Stimulated activated naive CD8-positive, alpha-beta T cell treated with anti-CD3 and anti-CD28 coated beads, Interleukin-15, amount 100 ng/mL, for 72 hours (primary cell): ENCODE data around the gene ALKAL2.
"Not testable (repeated sequence)": the region's sequence is repeated elsewhere in the genome, so short reads cannot be mapped to it uniquely, and the experiment has no call there.

Experiments used
- ATAC-seq: fragments of 150-1000 bp; cut with Tn5 transposase; 2 replicates; pipeline ENCODE4 v1.10.0; 2021; ENCODE audit warnings: mild to moderate bottlenecking, moderate library complexity
- DNase-seq, 2 donors: peaks; one replicate each; pipeline ENCODE4 v3.0.0; 2021 to 2022
- H3K27ac Mint-ChIP-seq, 2 donors: one replicate each; pipeline ENCODE4 v1.8.0; 2022; ENCODE audit warnings: mild to moderate bottlenecking in 2 of 2, mixed read lengths in 2 of 2, moderate library complexity in 2 of 2
- H3K27me3 Mint-ChIP-seq: one replicate; pipeline ENCODE4 v1.8.0; 2022; ENCODE audit warnings: mixed read lengths
- H3K4me1 Mint-ChIP-seq: one replicate; pipeline ENCODE4 v1.8.0; 2022; ENCODE audit warnings: mild to moderate bottlenecking, mixed read lengths
- H3K4me3 Mint-ChIP-seq, 2 donors: one replicate each; pipeline ENCODE4 v1.8.0; 2022; ENCODE audit warnings: mild to moderate bottlenecking in 2 of 2, mixed read lengths in 2 of 2, moderate library complexity in 1 of 2
- H3K9me3 Mint-ChIP-seq, 2 donors: one replicate each; pipeline ENCODE4 v1.8.0; 2022; ENCODE audit warnings: mixed read lengths in 2 of 2

ALKAL2 gene, protein sequence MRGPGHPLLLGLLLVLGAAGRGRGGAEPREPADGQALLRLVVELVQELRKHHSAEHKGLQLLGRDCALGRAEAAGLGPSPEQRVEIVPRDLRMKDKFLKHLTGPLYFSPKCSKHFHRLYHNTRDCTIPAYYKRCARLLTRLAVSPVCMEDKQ

DNA sequence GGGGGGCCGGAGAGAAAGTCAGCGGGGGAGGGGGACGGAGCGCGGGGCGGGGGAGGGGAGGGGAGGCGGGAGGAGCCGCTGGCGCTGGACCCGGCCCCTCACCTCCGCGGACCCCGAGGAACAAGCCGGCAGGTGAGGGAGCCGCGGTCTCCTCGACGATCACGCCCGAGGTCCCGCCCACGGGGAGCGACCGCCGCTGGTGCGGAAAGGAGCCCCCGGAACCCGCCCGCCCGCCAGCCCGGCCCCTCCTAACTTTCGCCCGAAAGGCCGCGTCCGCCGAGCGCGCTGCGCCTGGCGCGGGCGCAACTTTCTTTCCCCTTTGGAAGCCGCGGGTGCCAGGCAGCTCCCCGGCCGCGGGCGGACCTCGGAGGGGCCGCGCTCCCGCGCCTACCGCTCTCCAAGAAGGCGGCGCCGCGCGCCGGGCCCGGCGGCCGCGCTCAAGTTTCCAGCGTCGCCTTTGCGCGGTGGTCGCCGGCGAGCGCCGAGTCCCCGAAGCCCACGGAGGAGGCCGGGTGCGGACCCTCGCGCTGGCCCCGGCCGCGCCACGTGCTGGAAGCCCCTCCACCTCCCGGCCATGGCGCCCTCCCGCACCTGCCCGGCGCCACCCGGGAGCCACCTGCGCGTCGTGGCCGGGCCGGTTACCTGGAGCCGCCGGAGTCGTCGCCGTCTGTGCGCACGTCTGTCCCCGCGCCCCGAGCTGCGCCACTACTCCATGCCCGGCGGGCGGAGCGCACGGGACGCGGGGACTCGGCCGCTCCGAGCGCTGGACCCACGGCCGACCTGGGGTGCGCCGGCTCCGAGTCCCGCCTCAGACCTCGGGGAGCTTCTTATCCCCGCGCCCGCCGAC lies at the start of gene ALKAL2:
Gene ALKAL2 (minus strand): TSS at position 181 of the 847 bp plus-strand sequence. CDS start 256 bp downstream, outside the sequence.
- no peaks in the 10 kb centered on the region for H3K9me3 Mint-ChIP-seq
- H3K27me3 Mint-ChIP-seq, result peaks cover 40% of the 10 kb centered on the region
- DNase-seq (peak; percentile 13 to 22), ATAC-seq (peak; percentile 44)
- H3K27ac Mint-ChIP-seq, result no peak within 1 kb of the TSS
- H3K4me3 Mint-ChIP-seq, result peak within 1 kb of the TSS; percentile 46 to 47
- H3K4me1 Mint-ChIP-seq, result peaks cover 9% of the 10 kb centered on the region

DNA sequence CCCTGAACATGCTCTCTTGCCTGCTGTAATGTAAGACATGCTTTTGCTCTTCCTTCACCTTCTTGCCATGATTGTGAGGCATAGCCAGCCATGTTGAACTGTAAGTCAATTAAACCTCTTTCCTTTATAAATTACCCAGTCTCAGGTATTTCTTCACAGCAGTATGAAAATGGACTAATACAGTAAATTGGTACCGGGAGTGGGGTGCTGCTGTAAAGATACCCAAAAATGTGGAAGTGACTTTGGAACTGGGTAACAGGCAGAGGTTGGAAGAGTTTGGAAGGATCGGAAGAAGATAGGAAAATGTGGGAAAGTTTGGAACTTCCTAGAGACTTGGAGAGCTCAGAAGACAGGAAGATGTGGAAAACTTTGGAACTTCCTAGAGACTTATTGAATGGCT lies 49.1 kb upstream of the ALKAL2 start:
- ATAC-seq, DNase-seq, H3K4me3 Mint-ChIP-seq, H3K4me1 Mint-ChIP-seq, H3K27ac Mint-ChIP-seq: not testable (repeated sequence)
- Mint-ChIP-seq H3K9me3 (peaks cover 23 to 45% of the 10 kb centered on the region in 2 donors), H3K27me3 (peaks cover 18% of the 10 kb centered on the region)

DNA sequence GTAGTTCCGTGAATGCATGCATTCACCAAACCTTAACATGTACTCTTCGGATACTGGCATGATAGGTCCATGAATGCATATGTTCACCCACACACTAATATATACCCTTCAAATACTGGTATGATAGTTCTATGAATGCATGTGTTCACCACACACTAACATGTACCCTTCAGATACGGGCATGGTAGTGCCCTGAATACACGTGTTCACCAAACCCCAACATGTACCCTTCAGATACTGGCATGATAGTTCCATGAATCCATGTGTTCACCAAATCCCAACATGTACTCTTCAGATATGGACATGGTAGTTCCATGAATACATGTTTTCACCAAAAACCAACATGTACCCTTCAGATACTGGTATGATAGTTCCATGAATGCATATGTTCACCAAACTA lies 48.5 kb upstream of the ALKAL2 start:
- no peak overlapping the region for H3K27ac Mint-ChIP-seq
- H3K9me3 Mint-ChIP-seq, result peaks cover 23 to 45% of the 10 kb centered on the region in 2 donors
- DNase-seq (no peak), ATAC-seq (no peak)
- no peaks in the 10 kb centered on the region for H3K4me1 Mint-ChIP-seq
- H3K27me3 Mint-ChIP-seq, result peaks cover 18% of the 10 kb centered on the region
- H3K4me3 Mint-ChIP-seq, result no peak overlapping the region

DNA sequence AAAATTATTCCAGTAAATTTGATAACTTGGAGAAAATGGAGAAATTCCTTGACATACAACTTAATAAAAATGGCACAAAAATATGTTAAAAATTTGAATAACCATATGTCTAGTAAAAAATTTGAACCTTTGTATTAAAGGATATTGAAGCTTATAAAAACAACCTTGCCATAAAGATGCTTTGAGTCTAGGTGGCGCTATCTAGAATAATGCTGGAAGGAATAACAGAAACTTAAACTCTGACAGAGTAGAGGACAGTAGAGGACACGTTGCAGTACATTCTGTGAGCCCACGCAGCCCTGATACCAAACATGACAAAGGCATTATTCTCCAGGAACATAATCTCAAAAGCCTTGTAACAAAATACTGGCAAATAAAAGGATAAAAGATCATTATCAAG lies 44.7 kb upstream of the ALKAL2 start:
- Mint-ChIP-seq H3K4me1 (no peaks in the 10 kb centered on the region), H3K9me3 (peaks cover 19 to 40% of the 10 kb centered on the region in 2 donors), H3K4me3 (no peak overlapping the region), H3K27me3 (peaks cover 32% of the 10 kb centered on the region), H3K27ac (no peak overlapping the region)
- DNase-seq (no peak), ATAC-seq (no peak)

DNA sequence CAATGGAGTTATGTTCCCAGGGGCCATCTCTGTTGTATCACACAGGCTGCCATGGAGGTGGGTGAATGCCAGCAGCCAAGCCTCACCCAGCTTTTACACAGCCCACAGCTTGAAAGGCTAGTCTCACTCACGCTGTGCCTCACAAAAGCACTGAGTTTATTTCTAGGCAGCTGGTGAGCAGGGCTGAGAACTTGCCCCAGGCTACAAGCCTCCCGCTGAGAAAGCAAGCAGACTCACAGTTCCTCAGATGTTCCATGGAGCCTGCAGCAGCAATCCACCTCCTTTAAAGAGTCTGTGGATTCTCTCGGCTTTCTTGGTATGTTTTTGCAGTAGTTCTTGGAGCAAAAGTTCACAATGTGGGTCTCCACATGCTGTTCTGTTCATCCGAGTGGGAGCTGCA lies 40.9 kb upstream of the ALKAL2 start:
- no peak for ATAC-seq
- DNase-seq, result no peak
- no peaks in the 10 kb centered on the region for H3K4me1 Mint-ChIP-seq
- no peak overlapping the region for H3K27ac Mint-ChIP-seq
- H3K27me3 Mint-ChIP-seq, result peaks cover 32% of the 10 kb centered on the region
- H3K4me3 Mint-ChIP-seq, result no peak overlapping the region
- H3K9me3 Mint-ChIP-seq, result peaks cover 3 to 26% of the 10 kb centered on the region in 2 donors

DNA sequence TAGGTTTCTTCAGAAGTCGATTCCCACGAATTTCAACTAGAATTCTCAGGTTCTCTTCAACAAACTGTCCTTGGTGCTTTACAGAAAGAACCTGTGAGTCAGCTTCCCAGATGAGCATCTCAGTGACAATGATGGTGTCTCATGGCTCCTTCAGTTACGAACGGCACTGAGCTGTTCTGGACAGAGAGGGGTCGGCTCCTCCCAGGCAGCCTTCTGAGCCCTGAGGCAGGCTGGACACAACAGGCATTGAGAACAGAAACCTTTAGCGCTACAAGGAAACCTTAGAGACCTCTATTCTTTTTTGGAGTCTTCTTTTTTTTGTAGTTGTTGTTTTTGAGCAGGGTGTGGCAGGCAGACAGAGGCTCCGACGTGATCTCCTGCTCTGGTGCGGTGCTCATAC lies 35.1 kb upstream of the ALKAL2 start:
- Mint-ChIP-seq H3K27me3 (peaks cover 1% of the 10 kb centered on the region), H3K4me1 (peaks cover 15% of the 10 kb centered on the region), H3K27ac (no peak overlapping the region), H3K9me3 (peaks cover 0 to 22% of the 10 kb centered on the region in 2 donors), H3K4me3 (no peak overlapping the region)
- ATAC-seq (no peak), DNase-seq (no peak)

DNA sequence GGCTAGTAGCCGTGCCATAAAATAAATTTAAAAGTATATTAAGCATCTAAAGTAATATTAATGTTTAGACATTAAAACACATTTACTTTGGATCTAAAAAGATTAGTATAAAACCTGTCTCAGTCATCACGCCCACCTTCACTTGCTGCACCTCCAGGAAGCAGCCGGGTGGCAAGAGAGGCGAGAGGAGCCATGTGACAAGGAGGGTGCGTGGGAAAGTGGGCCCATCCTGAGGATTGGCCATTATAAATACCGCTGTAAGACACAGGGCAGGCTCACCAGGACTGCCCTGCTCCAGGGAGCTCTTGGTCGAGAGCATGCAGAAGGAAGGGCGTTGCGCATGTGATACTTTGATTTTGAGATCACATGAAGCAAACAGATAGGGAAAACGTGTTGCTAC lies 34.4 kb upstream of the ALKAL2 start:
- DNase-seq (no peak), ATAC-seq (no peak)
- no peak overlapping the region for H3K4me3 Mint-ChIP-seq
- H3K4me1 Mint-ChIP-seq, result peaks cover 22% of the 10 kb centered on the region
- H3K9me3 Mint-ChIP-seq, result peaks cover 0 to 15% of the 10 kb centered on the region in 2 donors
- H3K27ac Mint-ChIP-seq, result no peak overlapping the region
- no peaks in the 10 kb centered on the region for H3K27me3 Mint-ChIP-seq

DNA sequence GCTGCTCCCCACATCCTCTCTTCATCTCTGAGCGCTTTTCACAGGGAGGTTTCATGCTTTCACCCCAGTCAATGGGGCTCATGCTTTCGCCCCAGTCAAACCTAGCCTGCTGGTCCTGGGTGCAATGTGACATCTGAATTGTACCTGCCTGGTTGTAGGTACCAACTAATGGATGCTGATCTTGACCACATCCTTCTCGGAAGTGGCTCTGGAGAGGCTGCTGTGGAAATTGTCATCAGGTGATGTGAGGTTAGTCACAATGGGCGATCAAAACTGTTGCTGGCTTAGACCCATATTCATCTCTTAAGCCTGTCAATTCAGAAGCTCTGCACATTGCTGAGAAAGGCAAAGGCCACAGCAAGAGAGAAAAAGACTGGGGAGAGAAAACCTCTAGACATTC lies 32.7 kb upstream of the ALKAL2 start:
- H3K27ac Mint-ChIP-seq, result no peak overlapping the region

DNA sequence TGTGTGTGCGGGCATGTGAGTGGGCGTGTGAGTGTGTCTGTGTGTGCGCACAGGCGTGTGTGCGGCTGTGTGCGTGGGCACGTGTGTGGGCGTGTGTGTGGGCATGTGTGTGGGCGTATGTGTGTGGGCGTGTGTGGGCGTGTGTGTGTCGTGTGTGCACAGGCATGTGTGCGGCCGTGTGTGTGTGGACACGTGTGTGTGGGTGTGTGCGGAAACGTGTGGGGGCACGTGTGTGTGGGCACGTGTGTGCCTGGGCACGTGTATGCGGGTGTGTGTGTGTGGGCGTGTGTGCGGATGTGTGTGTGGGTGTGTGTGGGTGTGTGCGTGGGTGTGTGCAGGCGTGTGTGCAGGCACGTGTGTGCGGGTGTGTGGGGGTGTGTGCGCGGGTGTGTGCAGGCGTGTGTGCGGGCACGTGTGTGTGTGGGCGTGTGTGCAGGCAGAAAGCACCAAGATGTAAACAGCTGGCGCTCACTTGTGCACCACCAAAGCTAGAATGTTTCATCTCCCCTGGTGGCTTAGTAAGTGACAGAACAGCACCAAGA lies 31.2 kb upstream of the ALKAL2 start:
- Mint-ChIP-seq H3K4me3 (peak overlapping the region in 1 of 2 donors; percentile 25), H3K9me3 (peaks cover 0 to 10% of the 10 kb centered on the region in 2 donors), H3K27ac (peak overlapping the region; percentile 92 to 98), H3K27me3 (peaks cover 15% of the 10 kb centered on the region), H3K4me1 (peaks cover 24% of the 10 kb centered on the region)
- DNase-seq, result no peak
- ATAC-seq, result peak; percentile 23

More for the DNA sequence above, 32.7 kb upstream of the ALKAL2 start:
- Mint-ChIP-seq H3K27me3 (peaks cover 10% of the 10 kb centered on the region), H3K9me3 (peaks cover 0 to 10% of the 10 kb centered on the region in 2 donors), H3K4me1 (peaks cover 24% of the 10 kb centered on the region), H3K4me3 (no peak overlapping the region)
- ATAC-seq, result no peak
- DNase-seq, result no peak

DNA sequence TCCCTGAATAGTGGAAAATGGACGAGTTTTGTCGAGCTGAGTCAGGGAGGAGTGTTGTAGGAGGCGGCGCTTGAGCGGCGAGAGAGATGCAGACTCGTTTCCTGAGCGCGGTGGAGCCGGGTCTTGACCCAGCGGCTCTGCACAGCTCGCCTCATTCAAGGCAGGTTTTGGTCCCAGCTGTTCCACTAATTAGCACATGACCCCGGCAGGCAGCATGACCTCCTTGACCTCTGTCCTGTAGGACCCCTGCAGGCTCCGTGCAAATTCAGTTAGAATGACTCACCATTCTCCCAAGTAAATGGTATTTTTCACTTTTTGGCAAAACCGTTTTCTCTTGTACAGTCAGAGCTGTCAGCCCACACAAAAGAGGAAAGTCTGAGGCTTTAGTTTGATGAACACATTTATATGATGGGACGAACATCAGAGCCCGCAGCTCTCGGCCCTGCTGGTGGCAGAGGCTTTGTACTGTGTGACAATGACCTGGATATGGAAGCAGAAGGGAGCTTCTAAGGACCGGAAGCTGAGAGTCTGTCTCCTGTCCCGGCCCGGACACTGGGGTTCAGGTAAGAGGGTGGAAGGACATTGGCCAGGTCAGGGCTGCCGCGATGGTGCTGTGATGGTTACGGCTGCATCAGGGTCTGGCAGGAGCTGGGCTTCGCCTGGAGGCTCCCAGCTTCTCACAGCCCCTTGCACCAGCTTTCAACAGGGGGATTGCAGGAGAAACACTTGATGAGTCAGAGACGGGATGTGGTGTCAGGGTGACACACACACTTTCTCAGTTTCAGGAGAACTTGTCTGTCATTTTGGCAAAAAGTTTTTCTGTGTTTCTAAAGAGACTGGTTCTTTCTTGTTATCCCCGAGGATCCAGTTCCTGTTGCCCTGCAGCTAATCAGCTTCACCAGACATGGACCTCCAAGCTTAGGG lies 29.9 kb upstream of the ALKAL2 start:
- peaks cover 15% of the 10 kb centered on the region for H3K27me3 Mint-ChIP-seq
- DNase-seq (peak; percentile 10 to 52), ATAC-seq (peak; percentile 86)

DNA sequence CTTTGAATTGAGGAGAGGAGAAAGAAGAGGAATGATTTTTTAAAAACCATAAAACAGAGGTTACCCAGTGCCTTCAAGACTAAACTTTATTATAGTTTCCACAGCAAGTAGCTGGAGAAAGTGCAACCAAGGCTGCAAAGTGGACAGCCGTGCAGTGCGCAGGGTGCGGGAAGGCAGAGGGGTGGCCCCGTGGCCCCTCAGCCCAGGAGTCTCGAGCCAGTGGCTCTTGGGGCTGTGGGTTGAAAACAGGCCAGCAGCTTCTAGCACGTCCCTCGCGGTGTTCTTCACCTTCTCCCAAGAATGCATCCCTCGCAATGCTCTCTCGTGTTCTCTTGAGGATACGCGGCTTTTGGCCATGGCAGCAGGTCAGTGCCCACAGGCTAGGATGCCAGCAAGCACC lies 28.5 kb upstream of the ALKAL2 start:
- peaks cover 24% of the 10 kb centered on the region for H3K4me1 Mint-ChIP-seq
- ATAC-seq (no peak), DNase-seq (no peak)
- peaks cover 0 to 10% of the 10 kb centered on the region in 2 donors for H3K9me3 Mint-ChIP-seq
- no peak overlapping the region for H3K4me3 Mint-ChIP-seq
- H3K27ac Mint-ChIP-seq, result peak overlapping the region in 1 of 2 donors; percentile 2
- peaks cover 15% of the 10 kb centered on the region for H3K27me3 Mint-ChIP-seq

More for the DNA sequence above, 29.9 kb upstream of the ALKAL2 start:
- Mint-ChIP-seq H3K9me3 (peaks cover 0 to 10% of the 10 kb centered on the region in 2 donors), H3K4me3 (peak overlapping the region in 1 of 2 donors; percentile 62), H3K4me1 (peaks cover 24% of the 10 kb centered on the region), H3K27ac (peak overlapping the region; percentile 92 to 98)

DNA sequence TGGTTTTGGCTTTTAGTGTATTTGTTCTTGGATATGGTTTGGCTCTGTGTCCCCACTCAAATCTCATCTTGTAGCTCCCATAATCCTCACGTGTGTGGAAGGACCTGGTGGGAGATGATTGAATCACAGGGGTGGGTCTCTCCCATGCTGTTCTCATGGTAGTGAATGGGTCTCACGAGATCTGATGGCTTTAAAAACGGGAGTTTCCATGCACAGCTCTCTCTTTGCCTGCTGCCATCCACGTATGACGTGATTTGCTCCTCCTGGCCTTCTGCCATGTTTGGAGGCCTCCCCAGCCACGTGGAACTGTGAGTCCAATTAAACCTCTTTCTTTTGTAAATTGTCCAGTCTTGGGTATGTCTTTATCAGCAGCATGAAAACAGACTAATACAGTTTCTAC lies 28.0 kb upstream of the ALKAL2 start:
- H3K27ac Mint-ChIP-seq, result peak overlapping the region in 1 of 2 donors; percentile 2
- DNase-seq, H3K4me3 Mint-ChIP-seq, ATAC-seq: not testable (repeated sequence)
- H3K27me3 Mint-ChIP-seq, result peaks cover 15% of the 10 kb centered on the region
- peaks cover 0 to 10% of the 10 kb centered on the region in 2 donors for H3K9me3 Mint-ChIP-seq
- peaks cover 24% of the 10 kb centered on the region for H3K4me1 Mint-ChIP-seq

DNA sequence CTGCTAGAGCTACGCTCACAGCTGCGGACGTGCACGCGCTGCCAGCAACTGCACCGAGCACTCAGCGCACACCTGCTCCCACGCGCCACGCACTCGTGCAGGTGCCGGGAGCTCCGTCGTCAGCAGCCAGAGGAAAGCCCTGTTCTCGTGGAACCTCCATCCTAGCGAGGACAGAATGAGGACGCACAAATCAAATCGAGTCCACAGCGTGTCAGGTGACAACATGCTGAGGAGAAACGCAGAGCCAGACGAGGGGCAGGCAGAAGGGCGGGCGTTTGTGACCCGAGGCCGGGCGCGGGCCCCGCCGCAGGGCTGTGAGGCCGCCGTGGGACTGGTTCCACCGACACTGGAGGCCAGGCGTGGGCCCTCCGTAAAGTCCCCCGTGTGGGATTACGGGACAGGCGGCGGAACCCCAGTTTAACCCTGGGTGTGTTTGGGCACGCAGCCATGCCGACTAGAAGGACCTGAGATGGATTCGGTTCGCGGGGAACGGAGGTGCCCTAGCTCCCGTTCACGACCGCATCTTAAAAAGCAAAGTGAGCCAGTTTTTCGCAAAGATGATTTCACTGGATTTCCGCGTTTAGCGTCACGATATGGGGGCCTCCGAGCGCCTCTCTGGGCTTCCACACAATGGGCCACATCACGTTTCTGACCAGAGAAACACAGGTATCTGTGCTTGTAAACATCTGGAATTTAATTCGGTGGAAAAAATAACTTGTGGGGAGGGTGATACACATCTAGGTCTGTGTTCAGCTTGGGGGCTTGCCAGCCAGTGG lies 26.9 kb upstream of the ALKAL2 start:
- Mint-ChIP-seq H3K9me3 (peaks cover 0 to 10% of the 10 kb centered on the region in 2 donors), H3K27ac (no peak overlapping the region), H3K4me3 (no peak overlapping the region), H3K27me3 (peaks cover 15% of the 10 kb centered on the region), H3K4me1 (peaks cover 24% of the 10 kb centered on the region)
- ATAC-seq (no peak), DNase-seq (no peak)

DNA sequence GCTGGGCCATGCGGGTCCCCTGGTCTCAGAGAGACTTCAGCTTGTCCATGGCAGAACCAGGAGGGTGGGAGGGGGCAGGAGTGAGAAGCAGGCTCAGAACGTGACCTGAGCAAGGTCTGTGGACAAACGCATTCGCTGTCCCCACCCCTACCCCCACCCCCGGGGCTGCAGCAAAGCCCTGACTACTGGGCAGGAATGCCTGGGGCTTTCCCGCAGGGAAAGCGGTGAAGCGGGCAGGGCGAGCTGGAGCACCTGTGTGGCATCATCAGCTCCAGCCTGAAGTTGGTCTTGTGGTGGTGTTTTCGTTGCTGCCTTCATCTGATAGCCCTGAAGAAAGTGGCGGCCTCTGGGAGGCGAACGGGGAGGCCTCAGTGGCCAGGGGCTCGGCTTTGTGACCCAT lies 26.1 kb upstream of the ALKAL2 start:
- Mint-ChIP-seq H3K4me3 (no peak overlapping the region), H3K27ac (no peak overlapping the region), H3K9me3 (peaks cover 0 to 7% of the 10 kb centered on the region in 2 donors), H3K27me3 (peaks cover 15% of the 10 kb centered on the region), H3K4me1 (peaks cover 19% of the 10 kb centered on the region)
- ATAC-seq, result no peak
- no peak for DNase-seq
